BJ (cell line): ENCODE measurements around the gene ASB15. TPM values are rescaled to one million over a fixed set of nuclear protein-coding genes. Genes with fewer than 3 reads are reported as not detected.

Experiments
- CTCF ChIA-PET: fragments of 350-600 bp; formaldehyde crosslinking; extraction: SDS; loops from one replicate; lab custom pipeline; 2021; ENCODE audit warnings: antibody characterized with exemption, inconsistent platforms; lab: Yijun Ruan, JAX
- POLR2A ChIA-PET: fragments of 300-600 bp; sonication (Branson Sonifier 250); formaldehyde crosslinking; extraction: SDS; loops from one replicate; lab custom pipeline; 2021; ENCODE audit warnings: antibody characterized with exemption; lab: Charles Lee
- DNase-seq: peaks from one replicate; pipeline ENCODE4 v3.0.0-alpha.2; 2011; ENCODE audit warnings: low read depth
- H3K27me3 ChIP-seq: 2 replicates; pipeline ENCODE4 v1.6.0; 2011; ENCODE audit warnings: low read length; ENCODE audit not compliant: control insufficient read depth, insufficient read depth
- H3K36me3 ChIP-seq: 2 replicates; pipeline ENCODE4 v1.5.1; 2011; ENCODE audit warnings: low read length; ENCODE audit not compliant: control insufficient read depth, insufficient read depth
- H3K4me3 ChIP-seq: 2 replicates; pipeline ENCODE4 v1.5.1; 2011; ENCODE audit warnings: low read depth, mild to moderate bottlenecking, control low read depth, low read length
- polyA plus RNA-seq: library from polyadenylated mRNA; depleted of rRNA; stranded (reverse); fragments of >200 nt; gene quantifications from 2 replicates; pipeline ENCODE4 v1.2.3, GENCODE V29; 2011
- TF ChIP-seq, protein P1 (sequence below): IDR thresholded peaks from 2 replicates; pipeline ENCODE4 v1.5.1; 2011; ENCODE audit warnings: low read depth, mild to moderate bottlenecking, control low read depth, inconsistent platforms, low read length, moderate library complexity; ENCODE audit not compliant: insufficient read depth

Gene ASB15
- polyA plus RNA-seq, 1 experiment, result not detected

DNA sequence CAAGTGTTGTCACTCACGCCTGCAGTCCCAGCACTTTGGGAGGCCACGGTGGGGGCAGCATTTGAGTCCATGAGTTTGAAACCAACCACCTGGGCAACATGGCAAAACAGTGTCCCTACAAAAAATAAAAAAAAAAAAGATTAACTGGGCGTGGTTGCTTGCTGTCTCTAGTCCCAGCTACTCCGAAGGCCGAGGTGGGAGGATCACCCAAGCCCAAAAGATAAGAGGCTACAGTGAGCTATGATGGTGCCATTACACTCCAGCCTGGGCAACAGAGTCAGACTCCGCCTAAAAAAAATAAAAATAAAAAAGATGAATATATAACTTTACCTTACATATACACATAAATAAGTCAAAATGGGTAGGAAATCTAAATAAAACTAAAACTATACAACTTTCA, 51.5 kb downstream of the ASB15 start:
- TF ChIP-seq, protein P1, sequence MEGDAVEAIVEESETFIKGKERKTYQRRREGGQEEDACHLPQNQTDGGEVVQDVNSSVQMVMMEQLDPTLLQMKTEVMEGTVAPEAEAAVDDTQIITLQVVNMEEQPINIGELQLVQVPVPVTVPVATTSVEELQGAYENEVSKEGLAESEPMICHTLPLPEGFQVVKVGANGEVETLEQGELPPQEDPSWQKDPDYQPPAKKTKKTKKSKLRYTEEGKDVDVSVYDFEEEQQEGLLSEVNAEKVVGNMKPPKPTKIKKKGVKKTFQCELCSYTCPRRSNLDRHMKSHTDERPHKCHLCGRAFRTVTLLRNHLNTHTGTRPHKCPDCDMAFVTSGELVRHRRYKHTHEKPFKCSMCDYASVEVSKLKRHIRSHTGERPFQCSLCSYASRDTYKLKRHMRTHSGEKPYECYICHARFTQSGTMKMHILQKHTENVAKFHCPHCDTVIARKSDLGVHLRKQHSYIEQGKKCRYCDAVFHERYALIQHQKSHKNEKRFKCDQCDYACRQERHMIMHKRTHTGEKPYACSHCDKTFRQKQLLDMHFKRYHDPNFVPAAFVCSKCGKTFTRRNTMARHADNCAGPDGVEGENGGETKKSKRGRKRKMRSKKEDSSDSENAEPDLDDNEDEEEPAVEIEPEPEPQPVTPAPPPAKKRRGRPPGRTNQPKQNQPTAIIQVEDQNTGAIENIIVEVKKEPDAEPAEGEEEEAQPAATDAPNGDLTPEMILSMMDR, result no peak
- Histone ChIP-seq H3K36me3 (no peaks in the 10 kb centered on the region), H3K4me3 (no peak overlapping the region), H3K27me3 (no peaks in the 10 kb centered on the region; the same call in 1 of the 2 replicates)
- CTCF ChIA-PET, result interaction anchor here (0.6 to 1.6 kb wide), 2 partner anchors 17 to 70 kb away, joined by 4 to 5 read pairs; no protein-coding TSS in a partner anchor
- POLR2A ChIA-PET, result no interaction called here
- no peak for DNase-seq

DNA sequence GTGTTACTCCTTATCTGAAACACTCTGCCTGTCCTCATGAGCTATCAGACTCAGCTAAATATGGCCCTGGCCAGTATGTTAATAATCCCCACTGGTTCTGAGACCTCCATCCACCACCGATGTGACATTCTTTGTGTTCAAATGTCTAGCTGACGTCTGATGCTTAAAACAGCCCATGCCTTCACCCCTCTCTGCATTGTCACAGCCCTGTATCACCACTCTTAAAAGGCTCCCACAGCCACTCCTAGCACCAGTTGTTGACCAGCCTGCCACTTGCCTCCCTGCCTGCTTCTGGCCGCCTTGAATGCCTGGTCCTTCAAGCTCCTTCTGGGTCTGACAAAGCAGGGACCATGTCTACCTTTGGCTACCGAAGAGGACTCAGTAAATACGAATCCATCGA, 54.0 kb downstream of the ASB15 start, which contains the start of gene LMOD2:
TSS of gene LMOD2 (plus strand) at position 253 of the 400 bp plus-strand sequence. CDS start at position 351, 98 bp downstream.
- DNase-seq, result no peak
- H3K27me3 ChIP-seq, result peaks cover 1% of the 10 kb centered on the region; the same call in 1 of the 2 replicates
- POLR2A ChIA-PET, result no interaction called here
- CTCF ChIA-PET, result interaction anchor here (1.9 to 2.4 kb wide), 2 partner anchors 11 to 46 kb away, joined by 4 to 11 read pairs; no protein-coding TSS in a partner anchor
- H3K4me3 ChIP-seq, result no peak within 1 kb of the TSS
- TF ChIP-seq, protein P1, result no peak
- no peaks in the 10 kb centered on the region for H3K36me3 ChIP-seq

DNA sequence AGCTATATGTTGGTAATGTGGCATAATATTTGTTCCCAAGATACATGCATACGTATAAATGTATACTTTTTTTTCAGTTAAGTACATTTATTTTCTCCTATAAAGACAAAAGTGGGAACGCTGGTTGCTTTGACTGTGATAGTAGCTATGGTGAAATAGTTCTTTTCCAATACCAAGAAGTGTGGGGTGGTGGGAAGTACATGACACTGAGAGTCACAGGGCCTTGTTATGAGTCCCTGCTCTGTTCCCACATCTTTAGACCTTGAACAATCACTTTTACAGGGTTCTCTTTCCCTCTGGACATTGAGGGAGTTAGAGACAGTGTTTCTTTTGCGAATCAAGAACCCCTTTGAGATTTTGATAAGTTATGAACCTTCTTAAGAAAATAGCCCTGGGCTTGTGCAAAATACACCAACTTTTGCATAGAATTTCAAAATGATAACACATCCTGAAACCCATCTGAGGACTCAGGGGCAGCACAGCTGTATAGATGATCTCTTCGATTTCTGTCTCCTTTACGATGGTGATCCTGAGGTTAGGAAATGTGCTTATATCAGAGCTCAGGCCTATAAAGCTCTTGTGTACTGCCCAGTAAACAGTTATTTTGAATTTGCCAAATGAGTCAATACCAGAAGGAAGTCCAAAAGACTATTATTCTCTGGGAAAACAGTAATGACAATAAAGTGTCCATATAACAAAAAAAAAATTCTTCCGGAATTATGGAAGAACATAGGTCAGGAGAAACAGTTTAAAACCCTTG, 55.1 kb downstream of the ASB15 start:
- ChIA-PET CTCF (interaction anchor here (1.9 to 2.4 kb wide), 2 partner anchors 12 to 45 kb away, joined by 4 to 11 read pairs; no protein-coding TSS in a partner anchor), POLR2A (no interaction called here)
- Histone ChIP-seq H3K27me3 (peaks cover 1% of the 10 kb centered on the region; the same call in 1 of the 2 replicates), H3K4me3 (no peak overlapping the region), H3K36me3 (no peaks in the 10 kb centered on the region)
- TF ChIP-seq, protein P1, result no peak
- DNase-seq, result no peak

DNA sequence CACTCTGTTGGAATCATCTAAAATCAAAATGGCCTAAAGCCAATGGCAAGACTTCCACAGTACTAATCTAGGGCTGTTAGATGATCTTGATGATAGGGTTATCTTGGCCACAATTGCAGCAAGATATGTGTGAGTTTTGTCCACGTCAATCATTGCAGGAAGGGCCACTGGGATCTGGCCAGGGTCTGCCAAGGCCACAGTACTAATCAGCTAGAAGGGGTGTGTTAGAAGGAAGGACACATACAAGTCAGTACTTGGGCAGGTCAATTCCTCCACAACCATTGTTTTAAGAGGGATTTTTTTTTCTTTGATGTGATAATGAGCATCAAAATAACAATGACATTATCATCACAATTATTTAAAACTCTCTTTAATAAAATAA, 55.7 kb downstream of the ASB15 start:
- DNase-seq, result no peak
- peaks cover 5% of the 10 kb centered on the region for H3K27me3 ChIP-seq
- no peak overlapping the region for H3K4me3 ChIP-seq
- no peaks in the 10 kb centered on the region for H3K36me3 ChIP-seq
- TF ChIP-seq, protein P1, result no peak
- CTCF ChIA-PET, result interaction anchor here (1.9 kb wide), 1 partner anchor 44 kb away, joined by 4 read pairs; no protein-coding TSS in a partner anchor
- POLR2A ChIA-PET, result no interaction called here

DNA sequence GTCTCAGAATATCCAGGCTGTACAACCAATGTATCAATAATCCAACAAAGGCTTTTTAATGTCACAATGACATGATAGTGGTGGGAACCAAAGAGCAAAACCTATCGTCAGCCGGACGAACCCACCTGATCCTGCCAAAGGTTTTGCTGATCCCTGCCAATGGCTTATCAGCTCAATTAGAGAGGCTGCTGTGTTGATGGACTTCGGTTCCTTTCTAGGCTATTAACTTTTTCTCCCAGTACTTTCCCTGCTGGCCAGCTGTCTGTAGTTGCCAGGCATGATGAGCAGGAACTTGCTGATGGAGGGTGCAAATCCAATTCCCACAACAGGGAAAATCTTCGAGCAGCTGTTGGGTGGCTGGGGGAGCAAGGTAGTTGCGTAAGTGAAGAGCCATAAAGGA, 56.4 kb downstream of the ASB15 start:
- no peak for DNase-seq
- Histone ChIP-seq H3K4me3 (no peak overlapping the region), H3K27me3 (peaks cover 5% of the 10 kb centered on the region), H3K36me3 (no peaks in the 10 kb centered on the region)
- POLR2A ChIA-PET, result interaction anchor here (0.6 kb wide), 1 partner anchor 123 kb away, joined by 13 read pairs; no protein-coding TSS in a partner anchor
- CTCF ChIA-PET, result no interaction called here
- TF ChIP-seq, protein P1, result no peak
